ENCODE data around the gene SLC5A6.
A peak's percentile ranks its signal among the peaks of the same experiment; 100 is the strongest.

Gene SLC5A6

GRCh38 chr2:27211943-27212625, at the start of gene SLC5A6, which contains the start of gene ATRAID:
Gene SLC5A6, minus strand, starts transcription at chr2:27212268. Its CDS starts 4,618 bp downstream, at chr2:27207650.
Gene ATRAID, plus strand, starts transcription at chr2:27212041. Its CDS starts 328 bp downstream, at chr2:27212369.
- DNase-seq: peak; percentile 86 to 91

GRCh38 chr2:27261241-27261925, 49.3 kb upstream of the SLC5A6 start:
- DNase-seq: no peak

- DNase-seq: no peak
These were observed 46.0 kb upstream of the SLC5A6 start for GRCh38 chr2:27258051-27258450.

GRCh38 chr2:27256855-27257454, 44.9 kb upstream of the SLC5A6 start:
- DNase-seq: no peak

GRCh38 chr2:27255660-27256059, 43.6 kb upstream of the SLC5A6 start:
- no peak for DNase-seq

GRCh38 chr2:27255187-27255586, 43.1 kb upstream of the SLC5A6 start:
- DNase-seq: no peak

- no peak for DNase-seq
These were observed 39.7 kb upstream of the SLC5A6 start for GRCh38 chr2:27251766-27252165.

- no peak for DNase-seq
These were observed 38.7 kb upstream of the SLC5A6 start for GRCh38 chr2:27250652-27251379.

GRCh38 chr2:27249891-27250651, 38.0 kb upstream of the SLC5A6 start:
- peak; percentile 27 to 43 for DNase-seq

GRCh38 chr2:27249159-27249890, 37.3 kb upstream of the SLC5A6 start:
- no peak for DNase-seq

GRCh38 chr2:27247893-27248292, 35.8 kb upstream of the SLC5A6 start:
- DNase-seq: no peak

GRCh38 chr2:27245626-27246025, 33.6 kb upstream of the SLC5A6 start:
- DNase-seq: no peak

GRCh38 chr2:27245116-27245515, 33.0 kb upstream of the SLC5A6 start:
- DNase-seq: no peak

- DNase-seq: no peak
These were observed 31.5 kb upstream of the SLC5A6 start for GRCh38 chr2:27243391-27244130.

GRCh38 chr2:27242614-27242951, 30.5 kb upstream of the SLC5A6 start:
- DNase-seq: no peak

- DNase-seq: peak in 1 of 2 donors; percentile 14
These were observed 29.9 kb upstream of the SLC5A6 start for GRCh38 chr2:27241761-27242613.

- no peak for DNase-seq
These were observed 28.3 kb upstream of the SLC5A6 start for GRCh38 chr2:27240406-27240805.

- no peak for DNase-seq
These were observed 26.9 kb upstream of the SLC5A6 start for GRCh38 chr2:27238976-27239375.

- DNase-seq: no peak
These were observed 25.4 kb upstream of the SLC5A6 start for GRCh38 chr2:27237341-27237945.

- DNase-seq: no peak
These were observed 24.6 kb upstream of the SLC5A6 start for GRCh38 chr2:27236626-27237025.

Measured in CD4-positive, alpha-beta T cell treated with Interferon alpha-2 for 1 hour (primary cell).